PFSK-1 (cell line): ENCODE data around the gene KLHDC8A.

Source experiments
- POLR2AphosphoS5 ChIP-seq: IDR thresholded peaks from 2 replicates; pipeline ENCODE4 v1.6.1; 2012; ENCODE audit warnings: low read depth, mild to moderate bottlenecking, control low read depth, low read length, moderate library complexity
- SIN3A ChIP-seq: IDR thresholded peaks from 2 replicates; pipeline ENCODE4 v1.6.1; 2012; ENCODE audit warnings: mild to moderate bottlenecking, low read length, moderate library complexity, borderline replicate concordance; ENCODE audit not compliant: insufficient read depth

GRCh38 chr1:205315008-205315618, 41.6 kb downstream of the KLHDC8A start:
- TF ChIP-seq SIN3A (no peak), POLR2AphosphoS5 (no peak)
